ENCODE measurements around the gene TTLL5.

Gene TTLL5

DNA sequence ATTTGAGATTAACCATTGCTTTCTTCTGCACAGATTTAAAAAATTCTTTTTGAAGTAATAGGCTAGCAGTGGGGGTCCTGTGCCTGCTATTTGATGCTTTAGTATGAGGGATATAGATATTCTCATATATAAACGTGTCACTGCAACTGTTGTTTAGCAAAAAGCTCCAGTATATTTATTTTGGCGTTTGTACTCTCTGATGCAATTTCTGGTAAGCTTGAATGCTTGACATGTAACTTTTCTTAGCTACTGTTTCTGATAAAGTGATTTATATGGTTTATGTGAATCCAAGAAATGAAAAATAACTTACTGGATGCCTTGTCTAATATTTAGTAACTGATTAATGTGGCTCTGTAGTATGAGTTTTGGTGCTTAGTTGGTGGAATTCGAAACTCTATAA, 77.1 kb downstream of the TTLL5 start:
- no peak for DNase-seq

DNA sequence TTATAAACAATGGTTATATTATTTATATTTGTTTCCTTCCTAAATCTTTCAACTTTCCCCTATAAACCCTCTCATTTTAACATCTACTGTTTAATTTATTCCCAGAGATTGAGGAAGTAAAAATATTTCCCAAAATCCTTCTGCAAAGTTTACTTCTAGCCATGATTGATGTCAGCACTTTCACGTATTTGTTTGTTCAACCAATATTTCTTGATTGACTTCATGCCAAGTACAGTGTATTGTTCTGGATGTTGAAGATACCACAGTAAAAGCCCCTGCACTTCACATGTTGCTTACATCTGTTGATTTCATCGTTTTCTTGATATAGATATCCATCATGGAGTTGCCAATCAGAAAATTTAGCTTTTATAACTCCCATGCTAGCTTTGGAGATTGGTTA, 81.8 kb downstream of the TTLL5 start:
- no peak for DNase-seq

DNA sequence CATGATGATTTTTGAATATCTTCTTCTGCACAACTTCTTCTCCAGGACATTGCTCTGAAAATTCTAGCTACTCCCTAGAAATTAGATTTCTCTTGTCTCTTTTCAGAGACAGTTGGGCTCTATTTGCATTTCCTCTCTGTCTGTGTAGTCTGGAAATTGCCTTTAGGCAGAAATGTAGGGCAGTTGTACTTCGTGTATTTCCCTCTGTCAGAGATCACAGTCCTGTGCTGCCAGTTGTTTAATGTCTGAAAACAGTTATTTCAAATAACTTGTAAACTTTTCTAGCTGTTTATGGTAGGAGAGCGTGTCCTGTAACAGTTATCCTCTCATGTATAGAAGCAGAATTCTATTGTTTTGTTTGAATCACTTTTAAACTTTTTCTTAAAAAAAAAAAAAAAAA, 86.9 kb downstream of the TTLL5 start:
- no peak for DNase-seq

DNA sequence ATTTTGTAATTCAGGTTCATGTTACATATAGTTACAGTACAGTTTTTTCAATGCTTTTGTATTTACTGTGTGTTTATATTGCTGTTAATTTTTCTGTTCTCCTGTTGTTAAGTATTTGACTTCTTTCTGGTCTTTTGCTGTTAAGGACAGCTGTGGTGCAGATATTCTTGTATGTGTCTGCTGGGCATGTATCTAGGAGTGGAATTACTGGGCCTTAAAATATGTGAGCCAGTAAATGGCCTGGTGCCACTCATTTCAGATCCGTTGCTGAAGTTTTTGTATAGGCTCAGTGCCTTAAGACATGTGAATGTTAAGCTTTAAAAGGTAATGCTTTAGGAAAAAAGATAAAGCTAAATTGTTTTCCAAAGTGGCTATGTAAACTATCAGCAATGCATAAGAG, 87.3 kb downstream of the TTLL5 start:
- no peak for DNase-seq

DNA sequence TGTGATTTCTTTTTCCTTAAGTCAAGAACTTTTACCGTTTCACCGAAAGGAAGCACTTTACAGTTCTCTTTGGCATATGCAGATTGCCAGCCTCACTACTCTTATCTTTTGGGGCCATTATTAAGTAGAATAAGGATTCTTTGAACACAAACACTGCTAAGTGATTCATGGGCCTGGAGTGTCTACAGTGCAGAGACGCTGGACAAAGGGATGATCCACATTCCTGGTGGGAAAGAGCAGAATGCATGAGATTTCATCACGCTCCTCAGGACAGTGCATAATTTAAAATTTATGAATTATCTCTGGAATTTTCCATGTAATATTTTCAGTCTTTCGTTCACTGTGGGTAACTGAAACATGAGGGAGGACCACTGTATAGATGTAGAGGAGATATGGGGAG, 90.2 kb downstream of the TTLL5 start:
- DNase-seq = no peak

DNA sequence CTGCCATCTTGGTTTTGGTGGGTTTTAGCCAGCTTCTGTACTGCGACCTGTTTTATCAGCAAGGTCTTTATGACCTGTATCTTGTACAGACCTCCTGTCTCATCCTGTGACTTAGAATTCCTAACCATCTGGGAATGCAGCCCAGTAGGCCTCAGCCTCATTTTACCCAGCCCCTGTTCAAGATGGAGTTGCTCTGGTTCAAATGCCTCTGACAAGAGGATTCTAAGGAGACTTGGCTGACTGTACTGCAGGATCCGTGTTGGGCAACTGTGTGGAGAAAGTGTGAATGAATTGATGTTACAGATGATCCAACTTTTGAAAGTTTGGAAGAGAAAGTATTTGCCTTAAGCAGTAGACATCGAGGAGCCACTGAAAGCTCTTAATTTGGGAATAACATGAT, 91.0 kb downstream of the TTLL5 start:
- no peak for DNase-seq

DNA sequence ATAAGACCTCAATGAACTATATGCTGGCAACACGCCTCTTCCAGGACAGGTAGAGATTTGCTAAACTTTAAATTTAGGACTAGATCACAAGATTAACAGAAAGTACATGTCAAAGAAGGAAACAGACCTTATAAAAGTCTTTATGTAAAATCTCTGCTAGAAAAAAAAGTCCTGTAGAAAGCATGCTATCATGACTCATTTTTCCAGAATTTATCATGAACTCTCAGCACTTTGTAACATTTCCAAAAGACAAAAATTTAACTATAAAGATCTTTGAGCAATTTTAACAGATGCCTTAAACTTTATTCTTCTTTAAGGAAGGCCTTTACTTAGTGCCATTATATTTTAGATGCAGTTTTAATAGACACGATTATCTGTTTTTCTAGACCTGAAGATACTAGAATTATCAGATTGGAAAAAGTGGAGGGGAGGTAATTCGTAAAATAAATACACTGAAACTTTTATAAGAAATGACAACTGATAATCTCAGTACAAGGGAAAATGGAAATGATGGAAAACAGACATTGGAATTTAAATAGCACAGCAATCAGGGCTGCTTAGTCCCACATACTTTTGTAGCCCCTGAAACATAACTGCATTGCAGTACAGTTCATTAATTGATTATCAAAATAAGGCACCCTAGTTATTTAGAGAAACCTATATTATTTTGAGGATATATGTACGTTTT, 92.0 kb downstream of the TTLL5 start:
- no peak for DNase-seq

DNA sequence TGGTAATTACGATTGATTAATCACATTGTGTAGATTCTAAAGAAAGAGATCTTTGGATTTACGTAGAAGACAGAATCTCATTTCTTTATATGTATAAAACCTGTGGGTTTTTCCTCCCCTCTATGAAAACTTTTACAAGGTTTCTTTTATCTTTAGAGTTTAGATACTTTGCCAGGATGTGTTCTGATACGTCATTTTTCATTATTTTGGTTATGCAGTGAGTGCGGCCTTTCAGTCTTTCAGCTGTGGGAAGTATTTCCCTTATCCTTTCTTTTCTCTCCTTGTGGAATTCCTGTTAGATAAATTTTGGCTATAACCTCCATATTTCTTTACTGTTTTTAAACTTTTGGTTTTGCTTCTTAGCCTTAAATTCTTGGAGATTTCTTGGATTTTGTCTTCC, 92.7 kb downstream of the TTLL5 start:
- DNase-seq = no peak

DNA sequence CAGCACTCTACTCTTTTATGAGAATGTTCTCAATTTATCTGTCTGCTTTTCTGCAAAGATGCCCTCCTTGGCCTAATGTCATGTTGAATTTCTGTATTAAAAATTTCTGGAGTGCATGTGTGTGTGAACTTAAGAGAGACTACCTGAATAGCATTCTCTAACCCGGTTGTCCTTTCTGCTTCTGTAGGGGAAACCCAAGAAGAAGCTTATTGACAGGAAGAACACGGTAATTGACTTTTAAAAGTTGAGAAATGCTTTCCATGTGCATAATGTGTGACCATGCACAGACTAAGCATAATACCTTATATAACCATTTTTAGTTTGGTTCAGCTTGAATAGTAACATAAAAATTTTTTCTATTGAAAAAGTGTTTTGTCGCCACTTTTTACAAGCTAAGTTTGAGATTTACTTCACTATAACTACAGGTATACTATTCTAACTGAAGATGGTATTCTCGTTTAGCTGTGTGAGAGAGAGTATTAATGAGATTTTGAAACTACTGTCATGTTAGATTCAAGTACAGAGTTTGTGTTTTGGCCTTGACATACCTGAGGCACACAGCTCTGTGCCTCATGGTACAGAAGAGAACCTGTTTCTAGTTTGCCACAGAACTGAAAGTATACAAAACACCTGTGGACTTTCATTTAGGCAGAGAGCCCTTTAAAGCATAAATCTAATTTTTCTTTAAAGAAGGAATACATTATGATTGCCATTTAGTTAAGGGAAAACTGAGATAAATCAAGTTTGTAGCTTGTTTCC, 96.8 kb downstream of the TTLL5 start:
- no peak for DNase-seq

DNA sequence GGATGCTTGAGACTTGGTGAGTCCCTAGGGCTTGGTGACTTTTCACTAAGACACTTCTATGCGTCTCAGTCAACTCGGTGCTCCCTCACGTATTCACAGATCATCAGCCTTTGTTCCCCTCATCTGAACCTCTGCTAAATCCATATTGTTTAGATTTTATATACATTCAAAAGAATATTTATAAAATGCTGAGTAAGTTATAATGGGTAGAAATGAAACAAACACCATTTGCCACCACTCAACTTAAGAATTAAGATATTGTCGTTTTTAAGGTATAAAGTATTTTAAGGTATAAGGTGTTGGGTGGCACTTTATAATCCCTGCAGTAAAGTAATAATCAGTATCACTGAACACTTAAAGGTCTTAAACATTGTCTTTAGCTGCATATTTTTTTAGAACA, 103.0 kb downstream of the TTLL5 start:
- no peak for DNase-seq

DNA sequence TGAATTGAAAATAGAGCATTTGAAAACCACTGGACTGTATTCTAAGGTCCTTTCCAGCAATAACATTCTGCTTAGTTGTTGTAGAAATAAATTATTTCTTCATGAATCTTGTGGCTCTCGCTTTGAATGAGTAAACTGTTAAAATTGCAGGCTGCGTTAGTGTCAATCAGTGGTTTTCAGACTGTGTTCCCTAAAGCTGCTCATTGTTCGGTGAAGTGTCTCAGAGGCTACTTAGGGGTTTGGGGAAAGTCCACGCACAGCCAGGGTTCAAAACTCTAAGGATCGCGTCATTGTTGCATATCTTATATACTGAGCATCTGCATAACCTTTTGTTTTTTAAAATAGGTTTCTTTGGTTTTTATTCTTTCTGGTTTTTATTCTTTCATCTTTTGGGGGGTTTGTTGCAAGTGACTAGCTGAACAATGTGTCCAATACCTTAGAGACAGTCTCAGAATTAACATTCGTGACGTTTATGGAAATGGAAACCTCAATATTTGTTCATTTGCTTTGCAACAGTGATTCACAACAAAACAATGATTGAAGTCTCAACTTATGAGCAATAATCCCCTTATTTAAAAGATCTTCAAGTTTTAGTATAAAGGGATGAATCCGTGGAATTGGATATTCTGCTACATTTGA, 108.1 kb downstream of the TTLL5 start:
- DNase-seq = no peak

DNA sequence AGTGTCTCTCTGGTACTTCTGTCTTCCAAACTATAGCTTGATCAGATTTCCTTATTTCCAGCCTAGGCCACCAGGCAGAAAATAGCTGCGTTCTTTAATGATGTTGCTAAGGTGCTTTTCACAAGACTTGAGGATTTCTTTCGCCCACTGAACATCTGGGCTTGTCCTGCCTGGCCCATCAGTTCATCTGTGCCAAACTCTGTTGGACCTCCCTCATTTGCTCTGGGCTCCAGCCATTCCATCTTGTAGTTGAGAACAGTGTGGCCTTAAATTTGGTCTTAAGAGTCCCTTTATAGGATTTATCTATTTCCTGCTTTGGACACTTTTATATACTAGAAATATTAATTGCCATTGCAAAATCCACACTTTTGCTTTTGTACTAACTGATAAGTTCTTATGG, 109.6 kb downstream of the TTLL5 start:
- DNase-seq = no peak

DNA sequence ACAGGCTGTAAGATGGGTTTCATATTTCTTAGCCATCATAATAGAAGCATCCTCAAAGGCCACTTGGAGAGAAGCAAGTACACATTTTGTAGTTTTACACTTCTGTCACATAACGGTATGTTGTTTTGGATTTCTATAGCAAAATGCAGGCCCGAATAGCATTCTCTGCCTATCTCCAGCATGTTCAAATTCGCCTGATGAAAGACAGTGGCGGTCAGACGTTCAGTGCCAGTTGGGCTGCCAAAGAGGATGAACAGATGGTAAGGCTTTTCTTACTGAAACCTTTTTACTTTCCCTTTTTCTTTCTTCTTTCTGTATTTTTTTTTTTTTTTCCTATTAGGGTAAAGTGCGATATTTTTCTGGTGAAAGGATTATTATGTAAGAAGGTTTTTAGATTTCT, 110.5 kb downstream of the TTLL5 start:
- no peak for DNase-seq

DNA sequence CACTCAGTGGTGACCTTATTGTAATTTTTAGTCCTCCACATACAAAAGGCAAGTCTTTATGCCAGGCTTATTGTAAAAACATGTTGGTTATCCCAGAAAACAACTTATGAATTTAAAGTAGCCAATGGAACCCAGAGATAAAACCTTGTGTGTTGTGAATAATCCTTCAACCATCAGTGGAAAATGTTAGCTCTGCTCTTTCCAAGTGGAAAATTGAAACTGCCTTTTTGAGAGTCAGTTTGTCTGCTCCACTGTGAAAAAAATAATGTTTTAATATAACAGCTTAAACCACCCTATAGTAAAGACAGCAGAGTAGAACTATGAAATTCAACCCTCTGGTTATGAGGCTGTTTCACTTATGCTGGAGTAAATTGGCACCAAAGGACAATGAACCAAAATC, 112.0 kb downstream of the TTLL5 start:
- no peak for DNase-seq

DNA sequence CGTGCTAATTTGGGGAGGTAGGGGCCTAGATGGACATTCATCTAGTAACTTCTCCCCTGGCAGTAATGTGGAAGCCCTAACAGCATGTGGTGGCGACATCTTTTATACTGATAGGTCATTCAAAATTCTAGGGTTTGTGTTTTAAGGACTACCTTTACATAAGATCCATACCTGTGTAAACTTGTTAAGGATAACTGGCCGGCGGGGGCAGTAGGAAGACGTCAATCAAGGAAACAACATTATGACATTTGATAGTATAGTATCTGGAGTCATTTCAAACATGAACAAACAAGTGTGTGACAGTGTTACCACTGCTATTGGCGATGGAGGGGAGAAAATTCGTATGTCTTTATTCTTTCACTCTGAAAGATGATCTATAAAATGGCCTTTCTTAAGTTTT, 120.0 kb downstream of the TTLL5 start:
- no peak for DNase-seq

DNA sequence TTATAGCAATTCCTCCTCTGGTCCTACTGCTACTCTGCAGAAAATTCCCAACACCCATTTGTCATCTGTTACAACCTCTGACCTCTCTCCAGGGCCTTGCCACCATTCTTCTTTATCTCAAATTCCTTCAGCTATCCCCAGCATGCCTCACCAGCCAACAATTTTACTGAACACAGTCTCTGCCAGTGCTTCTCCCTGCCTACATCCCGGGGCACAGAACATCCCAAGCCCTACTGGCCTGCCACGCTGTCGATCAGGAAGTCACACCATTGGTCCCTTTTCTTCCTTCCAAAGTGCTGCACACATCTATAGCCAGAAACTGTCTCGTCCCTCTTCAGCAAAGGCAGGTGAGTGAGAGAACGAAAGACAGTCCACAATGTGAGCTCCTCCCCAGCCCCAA, 122.1 kb downstream of the TTLL5 start:
- no peak for DNase-seq

DNA sequence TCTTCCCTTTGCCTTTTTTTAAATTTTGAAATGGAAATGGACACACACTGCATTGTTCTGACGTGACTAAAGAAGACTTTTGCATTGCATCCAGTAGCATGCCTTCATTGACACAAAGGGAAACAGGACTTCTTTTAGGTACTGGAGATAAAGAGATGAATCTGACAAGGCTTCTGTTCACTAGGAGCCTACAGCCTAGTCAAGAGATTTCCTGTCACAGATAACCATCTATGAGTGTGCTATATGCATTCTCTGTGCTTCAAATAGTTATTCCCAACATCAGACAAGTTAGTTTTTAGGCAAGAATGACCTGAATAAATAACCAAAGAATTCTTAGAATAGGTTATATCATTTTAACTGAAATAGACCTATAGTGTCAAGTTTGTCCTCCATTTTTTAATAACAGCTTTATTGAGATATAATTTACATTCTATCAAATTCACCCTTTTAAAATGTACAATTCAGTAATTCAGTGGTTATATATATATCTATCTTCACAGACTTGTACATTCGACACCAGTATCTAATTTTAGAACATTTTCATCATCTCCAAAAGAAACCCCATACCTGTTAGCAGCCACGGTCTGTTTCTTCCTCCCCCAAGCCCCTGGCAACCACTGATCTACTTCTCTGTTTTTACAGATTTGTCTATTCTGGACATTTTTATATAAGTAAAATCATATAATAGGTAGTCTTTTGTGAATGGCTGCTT, 122.7 kb downstream of the TTLL5 start:
- DNase-seq = no peak

DNA sequence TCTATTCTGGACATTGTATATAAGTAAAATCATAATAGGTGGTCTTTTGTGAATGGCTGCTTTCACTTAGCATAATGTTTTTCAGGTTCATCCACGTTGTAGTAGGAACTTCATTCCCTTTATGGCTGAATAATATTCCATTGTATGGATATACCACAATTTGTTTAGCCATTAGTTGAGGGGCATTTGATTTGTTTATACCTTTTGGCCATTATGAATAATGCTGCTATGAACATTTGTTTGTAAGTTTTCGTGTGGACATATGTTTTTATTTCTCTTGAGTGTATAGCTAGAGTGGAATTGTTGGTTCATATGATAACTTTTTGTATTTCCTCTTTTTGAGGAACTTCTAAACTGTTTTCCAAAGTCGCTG, 123.3 kb downstream of the TTLL5 start:
- no peak for DNase-seq

DNA sequence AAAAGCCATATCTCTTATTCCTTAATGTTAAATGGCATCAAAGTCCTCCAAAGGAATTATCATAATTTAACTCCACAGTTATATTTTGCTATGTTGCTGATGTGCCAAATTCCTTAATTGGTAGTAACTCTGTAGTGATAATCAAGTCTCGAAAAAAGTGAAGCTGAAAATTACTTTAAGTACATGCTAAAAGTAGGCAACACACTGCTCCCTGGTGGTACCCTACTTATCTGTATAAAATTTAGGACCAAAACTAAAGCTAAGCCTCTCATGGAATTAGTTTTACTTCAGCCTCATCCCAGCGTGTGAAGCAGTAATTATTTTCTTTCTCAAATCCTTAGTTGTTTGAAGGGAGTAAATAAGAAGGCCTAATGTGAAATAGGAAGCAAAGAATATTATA, 132.8 kb downstream of the TTLL5 start:
- no peak for DNase-seq

DNA sequence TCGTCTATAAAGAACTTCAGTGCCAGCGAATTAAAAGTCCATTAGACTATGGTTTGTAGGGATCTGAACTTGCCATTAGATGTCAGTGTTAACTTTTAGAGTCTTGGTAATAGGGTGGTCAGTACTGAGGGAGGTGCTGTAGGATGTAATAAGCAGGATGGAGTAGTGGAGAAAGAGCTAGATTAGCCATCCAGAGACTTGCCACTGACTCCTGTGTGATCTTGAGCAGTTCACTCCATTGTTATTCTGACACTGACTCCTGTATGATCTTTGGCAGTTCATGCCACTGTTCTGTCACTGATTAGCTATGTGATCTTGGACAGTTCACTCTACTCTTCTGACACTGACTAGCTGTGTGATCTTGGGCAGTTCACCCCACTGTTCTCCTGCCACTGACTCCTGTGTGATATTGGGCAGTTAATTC, 133.6 kb downstream of the TTLL5 start:
- no peak for DNase-seq

DNA sequence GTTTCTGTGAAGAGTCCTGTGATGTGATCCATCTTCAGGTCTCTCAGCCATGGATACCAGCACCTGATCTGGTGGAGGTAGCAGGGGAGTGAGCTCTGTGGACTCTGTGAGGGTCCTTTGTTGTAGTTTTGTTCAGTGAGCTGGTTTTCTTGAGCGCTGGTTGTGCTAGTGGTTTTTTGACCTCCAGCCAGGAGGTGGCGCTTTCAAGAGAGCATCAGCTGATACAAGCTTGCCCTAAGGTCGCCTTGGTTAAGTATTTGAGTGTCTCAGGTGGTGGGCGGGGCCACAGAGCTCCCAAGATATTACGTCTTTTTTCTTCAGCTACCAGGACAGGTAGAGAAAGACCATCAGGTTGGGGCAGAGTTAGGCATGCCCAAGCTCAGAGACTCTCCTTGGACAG, 139.7 kb downstream of the TTLL5 start:
- peak; percentile 29 for DNase-seq

DNA sequence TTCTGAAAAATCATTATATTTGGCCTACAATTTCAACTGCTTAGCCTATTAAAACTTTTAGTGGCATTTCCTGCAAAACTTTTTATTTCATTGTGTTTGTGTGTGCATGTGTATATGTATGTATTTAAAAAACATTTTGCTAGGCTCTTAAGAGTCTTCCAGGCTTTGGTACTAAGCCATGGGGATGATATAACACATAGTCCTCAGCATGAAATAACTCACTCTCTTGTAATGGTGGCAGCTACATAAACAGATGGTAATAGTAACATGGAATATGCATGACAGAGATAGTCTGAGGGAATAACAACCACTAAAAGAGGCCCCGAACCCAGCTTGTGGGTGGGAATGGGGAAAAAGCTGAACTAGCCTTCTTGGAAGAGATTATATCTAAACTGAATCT, 141.4 kb downstream of the TTLL5 start:
- no peak for DNase-seq

DNA sequence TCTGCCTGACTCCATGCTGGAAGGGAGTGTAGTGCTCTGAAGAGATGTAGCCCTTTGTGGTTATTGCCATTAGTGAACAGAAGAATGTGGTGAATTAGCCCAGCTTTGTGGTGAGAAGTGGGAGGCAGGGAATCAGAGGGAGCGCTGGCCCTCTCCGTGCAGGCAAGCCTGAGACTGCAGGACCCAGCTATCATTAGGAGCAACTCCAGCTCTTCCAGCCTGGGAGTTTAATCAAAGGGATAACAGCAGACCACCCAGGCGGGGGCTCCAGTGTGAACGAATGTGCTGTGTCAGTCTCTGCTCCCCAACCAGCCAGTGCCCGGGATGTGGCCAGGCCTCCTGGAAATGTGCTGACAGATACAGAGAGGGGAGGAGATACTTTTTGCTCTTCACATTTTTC, 142.7 kb downstream of the TTLL5 start:
- no peak for DNase-seq
